Stimulated activated CD8-positive, alpha-beta memory T cell treated with anti-CD3 and anti-CD28 coated beads, Interleukin-12 subunit alpha, Interleukin-12 subunit beta, amount 100 ng/mL, for 24 hours (primary cell): ENCODE results near the gene INAVA.
"Not testable (repeated sequence)": the region's sequence is repeated elsewhere in the genome, so short reads cannot be mapped to it uniquely, and the experiment has no call there.

Experiments
- DNase-seq: peaks from one replicate; pipeline ENCODE4 v3.0.0-alpha.2; 2020; ENCODE audit errors: extremely low read depth

Gene INAVA

DNA sequence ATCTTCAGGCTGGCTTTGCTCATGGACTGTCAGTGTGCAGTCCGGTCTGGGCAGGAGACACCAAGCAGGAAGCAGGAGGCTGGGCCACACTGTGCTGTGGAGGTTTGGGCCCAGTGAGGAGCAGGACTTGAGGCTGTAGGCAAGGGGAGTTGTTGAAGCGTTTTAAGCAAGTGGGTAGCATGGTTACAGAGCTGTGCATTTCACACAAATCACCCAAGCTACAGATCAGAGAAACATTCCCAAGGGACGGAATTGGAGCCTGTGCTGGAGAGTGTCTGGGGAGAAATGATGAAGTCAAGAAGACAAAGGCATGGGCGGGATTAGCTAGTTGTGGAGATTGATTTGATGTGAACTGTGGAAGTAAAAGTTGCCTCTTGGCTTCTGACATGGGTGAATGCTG is 67.9 kb downstream of the INAVA start:
- no peak for DNase-seq

DNA sequence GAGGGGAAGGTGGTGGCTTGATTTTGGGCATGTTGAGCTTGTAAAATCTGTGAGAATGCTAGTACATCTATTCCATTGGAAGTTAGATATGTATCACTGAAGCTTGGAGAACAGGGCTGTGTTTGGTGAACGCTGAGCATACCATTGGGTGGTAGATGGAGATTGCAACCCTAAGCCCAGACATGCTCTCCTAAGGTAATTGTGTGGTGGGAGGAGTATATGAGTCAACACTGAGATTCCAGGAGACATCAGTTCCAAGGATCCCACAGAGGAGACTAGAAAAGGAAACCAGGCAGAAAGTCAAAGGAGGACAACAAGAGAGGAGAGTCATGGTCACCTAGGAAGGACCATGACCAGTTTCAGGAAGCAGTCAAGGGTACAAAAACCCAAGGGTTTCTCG is 68.4 kb downstream of the INAVA start:
- DNase-seq, result no peak

DNA sequence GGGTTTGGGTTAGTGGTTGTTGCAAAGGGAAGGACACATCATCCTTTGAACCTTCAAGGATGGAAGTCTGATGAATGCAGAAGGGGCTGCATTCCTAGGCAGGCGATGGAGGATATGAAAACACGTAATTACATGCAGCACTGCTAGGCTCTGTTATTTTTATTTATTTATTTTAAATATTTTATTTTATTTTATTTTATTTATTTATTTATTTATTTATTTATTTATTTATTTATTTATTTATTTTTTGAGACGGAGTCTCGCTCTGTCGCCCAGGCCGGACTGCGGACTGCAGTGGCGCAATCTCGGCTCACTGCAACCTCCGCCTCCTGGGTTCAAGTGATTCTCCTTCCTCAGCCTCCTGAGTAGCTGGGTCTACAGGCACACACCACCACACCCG is 69.2 kb downstream of the INAVA start:
- not testable (repeated sequence) for DNase-seq
